KBM-7 (cell line): Measurements from ENCODE around the gene REEP3.

Source experiments
- DNase-seq: peaks from one replicate; pipeline ENCODE4 v3.0.0-alpha.2; 2015
- in situ Hi-C: fragments of 300-500 bp; cut with MboI; formaldehyde crosslinking; loops from 2 replicates; pipeline ENCODE4 v1.14.3; 2020; ENCODE audit warnings: low sequenced_read_pairs, low pct_unique_long_range_greater_than_20kb, mixed read lengths

Gene REEP3

DNA sequence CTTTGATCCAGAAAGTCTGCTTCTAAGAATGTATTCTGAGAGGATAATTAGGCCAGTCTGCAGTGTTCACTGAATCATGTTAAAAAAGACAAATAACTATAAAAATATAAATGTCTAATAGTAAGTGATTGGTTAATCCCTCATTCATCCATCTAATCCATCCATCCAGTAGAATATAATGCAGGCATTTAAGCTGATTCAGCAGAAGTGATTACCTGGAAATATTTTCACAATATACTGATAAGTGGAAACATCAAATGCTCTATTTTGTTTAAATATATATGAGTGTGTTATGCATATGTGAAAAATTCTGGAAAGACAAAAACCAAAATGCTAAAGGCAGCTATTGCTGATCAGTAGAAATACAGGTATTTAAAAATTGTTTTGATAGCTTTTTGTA, 152.6 kb downstream of the REEP3 start:
- in situ Hi-C loops: no loop called here
- no peak for DNase-seq
